Myocyte (in vitro differentiated cells): Measurements from ENCODE around the gene NEDD4. TPM values are rescaled to one million over a fixed set of nuclear protein-coding genes. Genes with fewer than 3 reads are reported as not detected.
A peak's percentile ranks its signal among the peaks of the same experiment; 100 is the strongest.
"Not testable (repeated sequence)": the region's sequence is repeated elsewhere in the genome, so short reads cannot be mapped to it uniquely, and the experiment has no call there.

Experiments used
- DNase-seq: peaks from one replicate; pipeline ENCODE4 v3.0.0-alpha.2; 2012; ENCODE audit warnings: low read depth
- total RNA-seq: library from RNA; depleted of rRNA; stranded (reverse); fragments of >200 nt; gene quantifications from 2 replicates; pipeline ENCODE4 v1.2.3, GENCODE V29; 2014

NEDD4 gene
- total RNA-seq, 1 donor from 2014 or later: 38.9 TPM

- DNase-seq: not testable (repeated sequence)
Measured at GRCh38 chr15:56006371-56006770, 13.0 kb upstream of the NEDD4 start.

- not testable (repeated sequence) for DNase-seq
Measured at GRCh38 chr15:56004281-56004680, 10.9 kb upstream of the NEDD4 start.

- not testable (repeated sequence) for DNase-seq
Measured at GRCh38 chr15:56003777-56004176, 10.4 kb upstream of the NEDD4 start.

- not testable (repeated sequence) for DNase-seq
Measured at GRCh38 chr15:56003277-56003676, 9.9 kb upstream of the NEDD4 start.

- no peak for DNase-seq
Measured at GRCh38 chr15:56001471-56002078, 8.2 kb upstream of the NEDD4 start.

GRCh38 chr15:55999658-56000057 lies 6.2 kb upstream of the NEDD4 start:
- DNase-seq: no peak

GRCh38 chr15:55998478-55998877 lies 5.1 kb upstream of the NEDD4 start:
- no peak for DNase-seq

GRCh38 chr15:55993804-55994560 lies 570 bp upstream of the NEDD4 start:
- DNase-seq: peak; percentile 70

GRCh38 chr15:55992769-55993110 lies 672 bp downstream of the NEDD4 start:
- no peak for DNase-seq

- no peak for DNase-seq
Measured at GRCh38 chr15:55991802-55992768, 1.3 kb downstream of the NEDD4 start.

- no peak for DNase-seq
Measured at GRCh38 chr15:55990998-55991397, 2.4 kb downstream of the NEDD4 start.

- no peak for DNase-seq
Measured at GRCh38 chr15:55990516-55990915, 2.9 kb downstream of the NEDD4 start.

- no peak for DNase-seq
Measured at GRCh38 chr15:55989383-55989782, 4.0 kb downstream of the NEDD4 start.

GRCh38 chr15:55981582-55982249 lies 11.7 kb downstream of the NEDD4 start:
- no peak for DNase-seq

GRCh38 chr15:55980511-55980910 lies 12.9 kb downstream of the NEDD4 start:
- peak; percentile 67 for DNase-seq

GRCh38 chr15:55977231-55977630 lies 16.2 kb downstream of the NEDD4 start:
- no peak for DNase-seq

GRCh38 chr15:55970286-55970685 lies 23.1 kb downstream of the NEDD4 start:
- peak; percentile 8 for DNase-seq

GRCh38 chr15:55969582-55969981 lies 23.8 kb downstream of the NEDD4 start:
- DNase-seq: peak; percentile 66

- DNase-seq: no peak
Measured at GRCh38 chr15:55968923-55969322, 24.5 kb downstream of the NEDD4 start.

- no peak for DNase-seq
Measured at GRCh38 chr15:55965091-55965490, 28.3 kb downstream of the NEDD4 start.

- no peak for DNase-seq
Measured at GRCh38 chr15:55960946-55961345, 32.5 kb downstream of the NEDD4 start.
